AG09309 (cell line): ENCODE measurements around the gene CNTN1.

Experiments
- DNase-seq: peaks from one replicate; pipeline ENCODE4 v3.0.0-alpha.2; 2010; ENCODE audit warnings: low read depth
- H3K4me3 ChIP-seq: 2 replicates; pipeline ENCODE4 v1.5.1; 2011; ENCODE audit warnings: mild to moderate bottlenecking, low read depth, low read length, moderate library complexity; ENCODE audit not compliant: control insufficient read depth
- CTCF ChIP-seq: IDR thresholded peaks from 2 replicates; pipeline ENCODE4 v1.5.1; 2011; ENCODE audit warnings: mild to moderate bottlenecking, low read depth, low read length, inconsistent platforms; ENCODE audit not compliant: insufficient read depth, control insufficient read depth; ENCODE audit errors: missing control alignments

The CNTN1 gene

GRCh38 chr12:40827683-40828592, 135.7 kb downstream of the CNTN1 start:
- DNase-seq: no peak
- H3K4me3 ChIP-seq: no peak overlapping the region
- no peak for TF ChIP-seq CTCF

- no peak for DNase-seq
- TF ChIP-seq CTCF: no peak
These were observed 136.4 kb downstream of the CNTN1 start for GRCh38 chr12:40828593-40828990.

GRCh38 chr12:40829738-40830144, 137.5 kb downstream of the CNTN1 start:
- no peak overlapping the region for H3K4me3 ChIP-seq
- TF ChIP-seq CTCF: no peak
- no peak for DNase-seq

More at GRCh38 chr12:40828593-40828990, 136.4 kb downstream of the CNTN1 start:
- H3K4me3 ChIP-seq: no peak overlapping the region

- TF ChIP-seq CTCF: no peak
- no peak for DNase-seq
These were observed 139.7 kb downstream of the CNTN1 start for GRCh38 chr12:40831916-40832315.

GRCh38 chr12:40832668-40833067, 140.4 kb downstream of the CNTN1 start:
- no peak for TF ChIP-seq CTCF
- DNase-seq: no peak
- H3K4me3 ChIP-seq: no peak overlapping the region

More at GRCh38 chr12:40831916-40832315, 139.7 kb downstream of the CNTN1 start:
- H3K4me3 ChIP-seq: no peak overlapping the region

- no peak overlapping the region for H3K4me3 ChIP-seq
- DNase-seq: no peak
- TF ChIP-seq CTCF: no peak
These were observed 141.6 kb downstream of the CNTN1 start for GRCh38 chr12:40833818-40834217.

- no peak overlapping the region for H3K4me3 ChIP-seq
- no peak for TF ChIP-seq CTCF
- no peak for DNase-seq
These were observed 142.1 kb downstream of the CNTN1 start for GRCh38 chr12:40834321-40834720.
